ENCODE results near the gene SLC35C1. TPM values are rescaled to one million over a fixed set of nuclear protein-coding genes. Genes with fewer than 3 reads are reported as not detected.
"Not testable (repeated sequence)": the region's sequence is repeated elsewhere in the genome, so short reads cannot be mapped to it uniquely, and the experiment has no call there.

The SLC35C1 gene
- total and polyA plus RNA-seq, 2 of the 8 experiments (the other 6 are each of a cell fraction or from before 2014, with no cell fraction given) = 4.6 to 10.6 TPM

- H2BK12ac ChIP-seq (ENCODE audit: low read depth, low read length); H2AK5ac ChIP-seq (ENCODE audit: low read depth, low read length); H4K5ac ChIP-seq (ENCODE audit: insufficient read length, low read depth, low read length); H3K36me3 ChIP-seq (ENCODE audit: control insufficient read depth in 2 of 4, insufficient read depth in 4 of 4, low read length in 3 of 4); H3K18ac ChIP-seq (ENCODE audit: extremely low read depth, low read length); H4K91ac ChIP-seq (replicated peaks; ENCODE audit: insufficient read length, low read length); H3K79me1 ChIP-seq (ENCODE audit: low read depth, low read length); H3K4me2 ChIP-seq (ENCODE audit: insufficient read depth in 1 of 2, low read depth in 2 of 2, low read length in 2 of 2); H2BK120ac ChIP-seq (replicated peaks; ENCODE audit: low read depth, low read length); H3K23me2 ChIP-seq (ENCODE audit: low read depth, low read length); H3K27ac ChIP-seq (ENCODE audit: low read depth, low read length); H3K56ac ChIP-seq (replicated peaks; ENCODE audit: insufficient read length, low read depth, low read length); H3K14ac ChIP-seq (ENCODE audit: insufficient read length); POLR2A ChIA-PET (ENCODE audit: partially characterized antibody); H3K27me3 ChIP-seq (replicated peaks in 1 of 4; ENCODE audit: control insufficient read depth in 3 of 4, extremely low read depth in 1 of 4, insufficient read depth in 3 of 4, low read length in 3 of 4); H2BK15ac ChIP-seq (ENCODE audit: low read length); H3K79me2 ChIP-seq (ENCODE audit: control insufficient read depth in 1 of 2, insufficient read depth in 2 of 2, low read length in 2 of 2); DNase-seq (ENCODE audit: low read depth in 1 of 2, low spot score in 2 of 2); H4K8ac ChIP-seq (ENCODE audit: extremely low read depth, insufficient read depth, low read length); H3K4ac ChIP-seq (replicated peaks; ENCODE audit: insufficient read length, low read depth, low read length); H3K9ac ChIP-seq (replicated peaks in 1 of 4; ENCODE audit: extremely low read depth in 1 of 4, low read depth in 3 of 4, low read length in 3 of 4); H3K23ac ChIP-seq (ENCODE audit: insufficient read length); H4K20me1 ChIP-seq (replicated peaks in 1 of 2; ENCODE audit: control insufficient read depth in 1 of 2, insufficient read depth in 2 of 2, low read length in 2 of 2); H3K4me1 ChIP-seq (replicated peaks in 1 of 4; ENCODE audit: control insufficient read depth in 3 of 4, insufficient read depth in 4 of 4, low read length in 3 of 4); H3K9me3 ChIP-seq (ENCODE audit: insufficient read depth in 2 of 2, low read depth in 1 of 2, low read length in 1 of 2); H2BK5ac ChIP-seq (ENCODE audit: low read depth, low read length); H2AFZ ChIP-seq (ENCODE audit: low read length); H2BK20ac ChIP-seq (ENCODE audit: low read length); H3K4me3 ChIP-seq (ENCODE audit: extremely low read depth in 1 of 4, insufficient read depth in 2 of 4, low read depth in 3 of 4, low read length in 4 of 4): not testable (repeated sequence)
- CTCF ChIA-PET (ENCODE audit: partially characterized antibody) = interaction anchor here (0.7 to 2.3 kb wide), 2 partner anchors 16 to 832 kb away, joined by 3 to 10 read pairs; no protein-coding TSS in a partner anchor
- peak; percentile 100 for FAIRE-seq
- 64% methylated on average over 7 of the region's 7 CpGs; no CpG with 5 or more reads in 1 of the 2 experiments for WGBS, 2 experiments (ENCODE audit: extremely low coverage in 1 of 2, insufficient coverage in 1 of 2, insufficient read length in 1 of 2, insufficient replicate concordance in 2 of 2, low coverage in 1 of 2, low lambda C conversion rate in 2 of 2, missing lambda C conversion rate in 1 of 2)
Observed at GRCh38 chr11:45826492-45826891, 21.5 kb downstream of the SLC35C1 start.

Measured in H1 (cell line).